Endothelial cell of umbilical vein (primary cell): ENCODE results near the gene GATM. TPM values are rescaled to one million over a fixed set of nuclear protein-coding genes. Genes with fewer than 3 reads are reported as not detected.

Experiments used
- BruUV-seq: library from RNA; stranded (reverse); fragments of 400-500 nt; replicated peaks from 2 replicates; lab custom pipeline; 2021; lab: Mats Ljungman, UMichigan
- CTCF ChIA-PET: fragments of 300-600, 350-600 bp; sonication (Branson Sonifier 250); formaldehyde crosslinking; loops from one replicate; lab custom pipeline; 2021; ENCODE audit warnings: antibody characterized with exemption, inconsistent platforms; lab: Charles Lee
- POLR2A ChIA-PET: fragments of 300-600, 350-600 bp; sonication (Branson Sonifier 250); formaldehyde crosslinking; loops from one replicate; lab custom pipeline; 2021; ENCODE audit warnings: antibody characterized with exemption, inconsistent platforms; lab: Charles Lee
- DNase-seq: peaks from one replicate; pipeline ENCODE4 v3.0.0-alpha.2; 2011; ENCODE audit warnings: low read depth, low spot score
- FAIRE-seq: peaks from 2 replicates; lab custom pipeline; 2011; peaks lifted over from hg19 to GRCh38; lab: Jason Lieb, UNC
- H2AFZ ChIP-seq: 2 replicates; pipeline ENCODE4 v1.6.0; 2012; ENCODE audit warnings: low read depth, low read length, control low read depth, inconsistent platforms
- H3K27ac ChIP-seq: 2 replicates; pipeline ENCODE4 v1.5.1; 2011; ENCODE audit warnings: low read depth, mild to moderate bottlenecking, control low read depth, low read length, moderate library complexity; ENCODE audit not compliant: insufficient read depth
- H3K27me3 ChIP-seq, 2 experiments: 2 replicates each; pipeline versions ENCODE4 v1.6.0 to v1.6.1; 2011; ENCODE audit warnings: low read length in 2 of 2, mixed read lengths in 1 of 2; ENCODE audit not compliant: control insufficient read depth in 2 of 2, insufficient read depth in 2 of 2
- H3K36me3 ChIP-seq, 2 experiments: 2 replicates in 1 of 2; 3 replicates in 1 of 2; pipeline ENCODE4 v1.5.1; 2011; ENCODE audit warnings: low read length in 2 of 2, mild to moderate bottlenecking in 1 of 2, moderate library complexity in 1 of 2; ENCODE audit not compliant: control insufficient read depth in 2 of 2, insufficient read depth in 2 of 2; ENCODE audit errors: extremely low read depth in 1 of 2
- H3K4me1 ChIP-seq: 3 replicates; pipeline ENCODE4 v1.5.1; 2011; ENCODE audit warnings: mild to moderate bottlenecking, low read length; ENCODE audit not compliant: control insufficient read depth, insufficient read depth; ENCODE audit errors: extremely low read depth
- H3K4me2 ChIP-seq: 2 replicates; pipeline ENCODE4 v1.6.1; 2011; ENCODE audit warnings: low read length, control low read depth, mixed read lengths; ENCODE audit not compliant: insufficient read depth
- H3K4me3 ChIP-seq, 3 experiments: fragments of 200-600 bp in 1 of 3; sonication (generic), shearing (Covaris generic) in 1 of 3; replicated peaks in 1 of 3; 2 replicates each; pipeline ENCODE4 v1.5.1; 2011 to 2016; ENCODE audit warnings: control low read depth in 3 of 3, low read length in 3 of 3, mild to moderate bottlenecking in 2 of 3, inconsistent platforms in 1 of 3, low read depth in 1 of 3, moderate library complexity in 1 of 3; ENCODE audit not compliant: insufficient read depth in 1 of 3
- H3K79me2 ChIP-seq: 2 replicates; pipeline ENCODE4 v1.6.0; 2012; ENCODE audit warnings: low read length, inconsistent platforms; ENCODE audit not compliant: control insufficient read depth, insufficient read depth
- H3K9ac ChIP-seq: replicated peaks from 2 replicates; pipeline ENCODE3; 2011; ENCODE audit warnings: low read length, control low read depth; ENCODE audit not compliant: insufficient read depth; ENCODE audit errors: extremely low read depth
- H3K9me1 ChIP-seq: replicated peaks from 3 replicates; pipeline ENCODE4 v1.6.0; 2011; ENCODE audit warnings: mild to moderate bottlenecking, low read length; ENCODE audit not compliant: control insufficient read depth, insufficient read depth; ENCODE audit errors: extremely low read depth
- H3K9me3 ChIP-seq: replicated peaks from 2 replicates; pipeline ENCODE4 v1.5.1; 2012; ENCODE audit warnings: low read length, inconsistent platforms; ENCODE audit not compliant: control insufficient read depth, insufficient read depth
- H4K20me1 ChIP-seq: replicated peaks from 2 replicates; pipeline ENCODE3; 2011; ENCODE audit warnings: mild to moderate bottlenecking, low read length; ENCODE audit not compliant: control insufficient read depth, insufficient read depth; ENCODE audit errors: extremely low read depth
- EZH2 ChIP-seq: IDR thresholded peaks from 2 replicates; pipeline ENCODE4 v1.6.1; 2012; ENCODE audit warnings: borderline replicate concordance, low read depth, mild to moderate bottlenecking, moderate library complexity, low read length, inconsistent platforms; ENCODE audit not compliant: severe bottlenecking
- FOS ChIP-seq: IDR thresholded peaks from 2 replicates; pipeline ENCODE4 v1.6.1; 2011; ENCODE audit warnings: mild to moderate bottlenecking, low read length, moderate library complexity, borderline replicate concordance; ENCODE audit not compliant: insufficient read depth
- GATA2 ChIP-seq: IDR thresholded peaks from 2 replicates; pipeline ENCODE4 v1.7.0; 2011; ENCODE audit warnings: low read depth, mild to moderate bottlenecking, moderate library complexity, mixed read lengths, low read length; ENCODE audit not compliant: insufficient read length, insufficient read depth
- JUN ChIP-seq: IDR thresholded peaks from 2 replicates; pipeline ENCODE4 v1.6.1; 2011; ENCODE audit warnings: borderline replicate concordance, low read depth; ENCODE audit not compliant: insufficient read length, insufficient read depth
- MYC ChIP-seq: IDR thresholded peaks from one replicate; pipeline ENCODE4 v1.6.1; 2011; ENCODE audit warnings: mild to moderate bottlenecking, low read depth, low read length
- POLR2A ChIP-seq: IDR thresholded peaks from 2 replicates; pipeline ENCODE4 v1.6.1; 2012; ENCODE audit warnings: low read depth, mild to moderate bottlenecking, control low read depth, low read length
- POLR2AphosphoS5 ChIP-seq: IDR thresholded peaks from 2 replicates; pipeline ENCODE4 v1.6.1; 2012; ENCODE audit warnings: low read depth, mild to moderate bottlenecking, control low read depth, low read length, moderate library complexity; ENCODE audit not compliant: insufficient read depth
- dilution Hi-C: fragments of 300-500 bp; cut with MboI; formaldehyde crosslinking; loops from one replicate; pipeline ENCODE4 v1.15.0; 2019; ENCODE audit warnings: low sequenced_read_pairs; ENCODE audit not compliant: extremely low pct_ligation_motif_present
- intact Hi-C: fragments of 100-400 bp; cut with micrococcal nuclease; formaldehyde crosslinking; loops from one replicate; pipeline ENCODE4 v1.10.0; 2022
- polyA plus RNA-seq, 4 experiments: library from polyadenylated mRNA; depleted of rRNA in 3 of 4; stranded (reverse) in 3 of 4; unstranded in 1 of 4; fragments of >200 nt; gene quantifications; 2 replicates each; pipeline versions ENCODE4 v1.2.1 to v1.2.3, GENCODE V29; 2011 to 2012; ENCODE audit warnings: missing spikeins in 1 of 4
- total RNA-seq: library from RNA; stranded (reverse); gene quantifications from 2 replicates; pipeline ENCODE4 v1.2.3, GENCODE V29; 2021
- TF ChIP-seq, protein P1 (sequence below): IDR thresholded peaks from 2 replicates; pipeline ENCODE4 v1.6.1; 2011; ENCODE audit not compliant: insufficient read depth, insufficient read length
- TF ChIP-seq, protein P2 (sequence below), 2 donors: IDR thresholded peaks; 1 replicate in 1 of 2; 2 replicates in 1 of 2; pipeline ENCODE4 v1.5.1; 2011; ENCODE audit warnings: low read length in 2 of 2, mild to moderate bottlenecking in 2 of 2, moderate library complexity in 2 of 2, control low read depth in 1 of 2, inconsistent platforms in 1 of 2, low read depth in 1 of 2; ENCODE audit not compliant: insufficient read depth in 1 of 2; ENCODE audit errors: extremely low read depth in 1 of 2

The GATM gene
- total and polyA plus RNA-seq, 2 donors (not counting 3 experiments of a cell fraction or from before 2014, with no cell fraction given) = 0.21 to 0.60 TPM

DNA sequence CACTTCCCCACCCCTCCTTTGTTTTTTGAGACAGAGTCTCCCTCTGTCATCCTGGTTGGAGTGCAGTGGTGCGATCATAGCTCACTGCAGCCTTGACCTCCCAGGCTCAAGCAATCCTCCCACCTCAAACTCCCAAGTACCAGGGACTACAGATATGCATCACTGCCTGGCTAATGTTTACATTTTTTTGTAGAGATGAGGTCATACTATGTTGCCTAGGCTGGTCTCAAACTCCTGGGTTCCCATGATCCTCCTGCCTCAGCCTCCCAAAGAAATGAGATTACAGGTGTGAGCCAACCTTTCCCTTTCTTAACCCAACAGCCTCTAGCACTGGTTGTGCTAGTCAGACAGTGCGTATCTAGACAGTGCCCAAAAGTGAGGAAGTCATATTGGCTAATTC, 6.4 kb upstream of the GATM start:
- intact Hi-C loops = no loop called here
- Histone ChIP-seq H2AFZ (no peak overlapping the region), H3K79me2 (no peaks in the 10 kb centered on the region), H3K4me1 (no peaks in the 10 kb centered on the region), H3K9me3 (no peaks in the 10 kb centered on the region), H3K4me2 (no peak overlapping the region), H3K9ac (no peak overlapping the region), H3K36me3 (no peaks in the 10 kb centered on the region), H3K27me3 (peaks cover 16 to 49% of the 10 kb centered on the region in 2 experiments), H3K27ac (no peak overlapping the region), H4K20me1 (no peaks in the 10 kb centered on the region), H3K4me3 (no peak overlapping the region), H3K9me1 (no peaks in the 10 kb centered on the region)
- ChIA-PET POLR2A (no interaction called here), CTCF (no interaction called here)
- TF ChIP-seq MYC = no peak
- no peak for TF ChIP-seq POLR2A
- no peak for TF ChIP-seq GATA2
- TF ChIP-seq JUN = no peak
- TF ChIP-seq, protein P1, sequence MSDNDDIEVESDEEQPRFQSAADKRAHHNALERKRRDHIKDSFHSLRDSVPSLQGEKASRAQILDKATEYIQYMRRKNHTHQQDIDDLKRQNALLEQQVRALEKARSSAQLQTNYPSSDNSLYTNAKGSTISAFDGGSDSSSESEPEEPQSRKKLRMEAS = no peak
- TF ChIP-seq EZH2 = no peak
- TF ChIP-seq POLR2AphosphoS5 = no peak
- TF ChIP-seq, protein P2, sequence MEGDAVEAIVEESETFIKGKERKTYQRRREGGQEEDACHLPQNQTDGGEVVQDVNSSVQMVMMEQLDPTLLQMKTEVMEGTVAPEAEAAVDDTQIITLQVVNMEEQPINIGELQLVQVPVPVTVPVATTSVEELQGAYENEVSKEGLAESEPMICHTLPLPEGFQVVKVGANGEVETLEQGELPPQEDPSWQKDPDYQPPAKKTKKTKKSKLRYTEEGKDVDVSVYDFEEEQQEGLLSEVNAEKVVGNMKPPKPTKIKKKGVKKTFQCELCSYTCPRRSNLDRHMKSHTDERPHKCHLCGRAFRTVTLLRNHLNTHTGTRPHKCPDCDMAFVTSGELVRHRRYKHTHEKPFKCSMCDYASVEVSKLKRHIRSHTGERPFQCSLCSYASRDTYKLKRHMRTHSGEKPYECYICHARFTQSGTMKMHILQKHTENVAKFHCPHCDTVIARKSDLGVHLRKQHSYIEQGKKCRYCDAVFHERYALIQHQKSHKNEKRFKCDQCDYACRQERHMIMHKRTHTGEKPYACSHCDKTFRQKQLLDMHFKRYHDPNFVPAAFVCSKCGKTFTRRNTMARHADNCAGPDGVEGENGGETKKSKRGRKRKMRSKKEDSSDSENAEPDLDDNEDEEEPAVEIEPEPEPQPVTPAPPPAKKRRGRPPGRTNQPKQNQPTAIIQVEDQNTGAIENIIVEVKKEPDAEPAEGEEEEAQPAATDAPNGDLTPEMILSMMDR (IDR thresholded peaks at IDR 0.05; ENCODE audit: extremely low read depth in 1 of 2, insufficient read depth in 1 of 2, low read depth in 1 of 2, low read length in 2 of 2) = no peak
- no peak for TF ChIP-seq FOS
- dilution Hi-C loops = no loop called here
- BruUV-seq = no TSS peak
- FAIRE-seq (no peak), DNase-seq (no peak)
